ENCODE measurements around the gene DCDC1. TPM values are rescaled to one million over a fixed set of nuclear protein-coding genes. Genes with fewer than 3 reads are reported as not detected.
"Not testable (repeated sequence)": the region's sequence is repeated elsewhere in the genome, so short reads cannot be mapped to it uniquely, and the experiment has no call there.

The DCDC1 gene
- total RNA-seq, 1 donor from 2014 or later = not detected

GRCh38 chr11:30991376-30991775 lies 378.2 kb downstream of the DCDC1 start:
- Mint-ChIP-seq H3K9me3 (no peaks in the 10 kb centered on the region), H3K36me3 (ENCODE audit: low read depth) (no peaks in the 10 kb centered on the region), H3K27me3 (no peaks in the 10 kb centered on the region), H3K27ac (no peak overlapping the region), H3K4me1 (no peaks in the 10 kb centered on the region), H3K4me3 (no peak overlapping the region)
- DNase-seq = no peak
- intact Hi-C loops (cut with micrococcal nuclease) = no loop called here

GRCh38 chr11:30990625-30991296 lies 378.8 kb downstream of the DCDC1 start:
- Mint-ChIP-seq H3K36me3 (ENCODE audit: low read depth) (no peaks in the 10 kb centered on the region), H3K9me3 (no peaks in the 10 kb centered on the region), H3K27ac (no peak overlapping the region), H3K27me3 (no peaks in the 10 kb centered on the region), H3K4me1 (no peaks in the 10 kb centered on the region), H3K4me3 (no peak overlapping the region)
- intact Hi-C loops (cut with micrococcal nuclease) = no loop called here
- no peak for DNase-seq

GRCh38 chr11:30987819-30988218 lies 381.7 kb downstream of the DCDC1 start:
- Mint-ChIP-seq H3K36me3 (ENCODE audit: low read depth) (no peaks in the 10 kb centered on the region), H3K27me3 (no peaks in the 10 kb centered on the region), H3K4me3 (no peak overlapping the region), H3K27ac (no peak overlapping the region), H3K4me1 (no peaks in the 10 kb centered on the region), H3K9me3 (no peaks in the 10 kb centered on the region)
- intact Hi-C loops (cut with micrococcal nuclease) = no loop called here
- DNase-seq = no peak

- no peak for DNase-seq
- H3K27me3 Mint-ChIP-seq = no peaks in the 10 kb centered on the region
- H3K27ac Mint-ChIP-seq = no peak overlapping the region
- no peaks in the 10 kb centered on the region for H3K4me1 Mint-ChIP-seq
- H3K36me3 Mint-ChIP-seq (ENCODE audit: low read depth) = no peaks in the 10 kb centered on the region
- intact Hi-C loops (cut with micrococcal nuclease) = no loop called here
- no peak overlapping the region for H3K4me3 Mint-ChIP-seq
- H3K9me3 Mint-ChIP-seq = no peaks in the 10 kb centered on the region
Measured at GRCh38 chr11:30985536-30985935, 384.0 kb downstream of the DCDC1 start.

- Mint-ChIP-seq H3K9me3 (no peaks in the 10 kb centered on the region), H3K36me3 (ENCODE audit: low read depth) (no peaks in the 10 kb centered on the region), H3K27me3 (no peaks in the 10 kb centered on the region), H3K4me3 (no peak overlapping the region), H3K4me1 (no peaks in the 10 kb centered on the region), H3K27ac (no peak overlapping the region)
- no peak for DNase-seq
- intact Hi-C loops (cut with micrococcal nuclease) = no loop called here
Measured at GRCh38 chr11:30984827-30985226, 384.7 kb downstream of the DCDC1 start.

GRCh38 chr11:30984442-30984816 lies 385.1 kb downstream of the DCDC1 start:
- no peak for DNase-seq
- no peaks in the 10 kb centered on the region for H3K9me3 Mint-ChIP-seq
- H3K36me3 Mint-ChIP-seq (ENCODE audit: low read depth) = no peaks in the 10 kb centered on the region
- H3K27ac Mint-ChIP-seq = no peak overlapping the region
- intact Hi-C loops (cut with micrococcal nuclease) = no loop called here
- H3K4me3 Mint-ChIP-seq = no peak overlapping the region
- H3K27me3 Mint-ChIP-seq = no peaks in the 10 kb centered on the region
- H3K4me1 Mint-ChIP-seq = no peaks in the 10 kb centered on the region

GRCh38 chr11:30983776-30984441 lies 385.6 kb downstream of the DCDC1 start:
- H3K4me3 Mint-ChIP-seq = no peak overlapping the region
- H3K27ac Mint-ChIP-seq = no peak overlapping the region
- no peak for DNase-seq
- intact Hi-C loops (cut with micrococcal nuclease) = no loop called here
- no peaks in the 10 kb centered on the region for H3K9me3 Mint-ChIP-seq
- H3K36me3 Mint-ChIP-seq (ENCODE audit: low read depth) = no peaks in the 10 kb centered on the region
- H3K4me1 Mint-ChIP-seq = no peaks in the 10 kb centered on the region
- H3K27me3 Mint-ChIP-seq = no peaks in the 10 kb centered on the region

GRCh38 chr11:30983143-30983542 lies 386.4 kb downstream of the DCDC1 start:
- no peak overlapping the region for H3K4me3 Mint-ChIP-seq
- no peaks in the 10 kb centered on the region for H3K27me3 Mint-ChIP-seq
- intact Hi-C loops (cut with micrococcal nuclease) = no loop called here
- no peaks in the 10 kb centered on the region for H3K36me3 Mint-ChIP-seq (ENCODE audit: low read depth)
- no peaks in the 10 kb centered on the region for H3K4me1 Mint-ChIP-seq
- no peak for DNase-seq
- H3K9me3 Mint-ChIP-seq = no peaks in the 10 kb centered on the region
- H3K27ac Mint-ChIP-seq = no peak overlapping the region

GRCh38 chr11:30967579-30967978 lies 402.0 kb downstream of the DCDC1 start:
- no peak for DNase-seq
- Mint-ChIP-seq H3K27me3 (no peaks in the 10 kb centered on the region), H3K36me3 (ENCODE audit: low read depth) (no peaks in the 10 kb centered on the region), H3K9me3 (peaks cover 14% of the 10 kb centered on the region), H3K27ac (no peak overlapping the region), H3K4me3 (no peak overlapping the region), H3K4me1 (no peaks in the 10 kb centered on the region)
- intact Hi-C loops (cut with micrococcal nuclease) = no loop called here

- intact Hi-C loops (cut with micrococcal nuclease) = no loop called here
- Mint-ChIP-seq H3K9me3 (no peaks in the 10 kb centered on the region), H3K27ac (no peak overlapping the region), H3K36me3 (ENCODE audit: low read depth) (no peaks in the 10 kb centered on the region), H3K4me3 (no peak overlapping the region), H3K27me3 (no peaks in the 10 kb centered on the region), H3K4me1 (no peaks in the 10 kb centered on the region)
- no peak for DNase-seq
Measured at GRCh38 chr11:30960387-30960992, 409.0 kb downstream of the DCDC1 start.

- Mint-ChIP-seq H3K27me3 (no peaks in the 10 kb centered on the region), H3K4me3 (no peak overlapping the region), H3K36me3 (ENCODE audit: low read depth) (no peaks in the 10 kb centered on the region), H3K27ac (no peak overlapping the region), H3K9me3 (no peaks in the 10 kb centered on the region), H3K4me1 (no peaks in the 10 kb centered on the region)
- intact Hi-C loops (cut with micrococcal nuclease) = no loop called here
- DNase-seq = no peak
Measured at GRCh38 chr11:30956751-30957150, 412.8 kb downstream of the DCDC1 start.

- no peaks in the 10 kb centered on the region for H3K27me3 Mint-ChIP-seq
- H3K36me3 Mint-ChIP-seq (ENCODE audit: low read depth) = no peaks in the 10 kb centered on the region
- H3K9me3 Mint-ChIP-seq = no peaks in the 10 kb centered on the region
- DNase-seq = no peak
- no peak overlapping the region for H3K27ac Mint-ChIP-seq
- H3K4me3 Mint-ChIP-seq = no peak overlapping the region
- no peaks in the 10 kb centered on the region for H3K4me1 Mint-ChIP-seq
- intact Hi-C loops (cut with micrococcal nuclease) = no loop called here
Measured at GRCh38 chr11:30949838-30950237, 419.7 kb downstream of the DCDC1 start.

- H3K4me1 Mint-ChIP-seq; H3K27ac Mint-ChIP-seq; H3K9me3 Mint-ChIP-seq; DNase-seq; intact Hi-C loops (cut with micrococcal nuclease); H3K4me3 Mint-ChIP-seq; H3K27me3 Mint-ChIP-seq; H3K36me3 Mint-ChIP-seq (ENCODE audit: low read depth): not testable (repeated sequence)
Measured at GRCh38 chr11:30947715-30948114, 421.8 kb downstream of the DCDC1 start.

- Mint-ChIP-seq H3K4me3 (no peak overlapping the region), H3K4me1 (no peaks in the 10 kb centered on the region), H3K9me3 (no peaks in the 10 kb centered on the region), H3K27me3 (no peaks in the 10 kb centered on the region), H3K27ac (no peak overlapping the region), H3K36me3 (ENCODE audit: low read depth) (no peaks in the 10 kb centered on the region)
- no peak for DNase-seq
- intact Hi-C loops (cut with micrococcal nuclease) = no loop called here
Measured at GRCh38 chr11:30938810-30939209, 430.7 kb downstream of the DCDC1 start.

Measured in activated CD4-positive, alpha-beta T cell treated with anti-CD3 and anti-CD28 coated beads, Interleukin-2, amount 10 ng/mL, durations not matched to agents 24 days and 14 days (primary cell).